H1 (cell line): ENCODE data around the gene HS2ST1. TPM values are rescaled to one million over a fixed set of nuclear protein-coding genes. Genes with fewer than 3 reads are reported as not detected.

ENCODE experiments used
- EGR1 ChIP-seq: IDR thresholded peaks from 2 replicates; pipeline ENCODE4 v1.6.1; 2011; ENCODE audit warnings: low read depth, low read length, borderline replicate concordance
- EZH2 ChIP-seq: fragments of 200-600 bp; sonication (generic); IDR thresholded peaks from 2 replicates; pipeline ENCODE4 v1.7.1; 2012; ENCODE audit warnings: low read depth, mild to moderate bottlenecking, moderate library complexity, low read length, inconsistent platforms; ENCODE audit not compliant: severe bottlenecking
- FOSL1 ChIP-seq: IDR thresholded peaks from 2 replicates; pipeline ENCODE4 v1.6.1; 2011; ENCODE audit warnings: mild to moderate bottlenecking, low read depth, low read length, moderate library complexity; ENCODE audit not compliant: insufficient read depth
- POLR2A ChIP-seq, 2 experiments: IDR thresholded peaks; 1 replicate in 1 of 2; 2 replicates in 1 of 2; pipeline ENCODE4 v1.6.1; 2011; ENCODE audit warnings: low read depth in 2 of 2, low read length in 2 of 2, mild to moderate bottlenecking in 2 of 2; ENCODE audit errors: control extremely low read depth in 1 of 2
- POLR2AphosphoS5 ChIP-seq: IDR thresholded peaks from 2 replicates; pipeline ENCODE4 v1.6.1; 2011; ENCODE audit warnings: low read depth, low read length
- RXRA ChIP-seq: IDR thresholded peaks from 2 replicates; pipeline ENCODE4 v1.6.1; 2011; ENCODE audit warnings: low read depth, mild to moderate bottlenecking, low read length, moderate library complexity; ENCODE audit not compliant: insufficient read depth
- TEAD4 ChIP-seq: IDR thresholded peaks from 2 replicates; pipeline ENCODE4 v1.6.1; 2012; ENCODE audit warnings: low read depth, low read length, inconsistent platforms, mixed read lengths
- polyA plus RNA-seq, 7 experiments: library from polyadenylated mRNA; depleted of rRNA in 3 of 7; stranded (reverse) in 5 of 7; unstranded in 2 of 7; fragments of >200 nt in 5 of 7; fragments of 200-250 nt in 2 of 7; gene quantifications; 1 replicate in 5 of 7; 2 replicates in 1 of 7; 4 replicates in 1 of 7; pipeline versions ENCODE4 v1.2.1 to v1.2.3, GENCODE V29; 2011 to 2013; ENCODE audit warnings: missing spikeins in 2 of 7, mixed read lengths in 2 of 7
- total RNA-seq: library from RNA; stranded (reverse); fragmentation: NEBNext Ultra II Directional; extraction: Animal tissue kit (Norgen Biotek cat#: 25700); gene quantifications from 2 replicates; pipeline ENCODE4 v1.2.1, GENCODE V29; 2021
- TF ChIP-seq, protein P1 (sequence below): fragments of 300-600 bp; sonication (generic); IDR thresholded peaks from 2 replicates; pipeline ENCODE4 v1.7.1; 2012; ENCODE audit warnings: low read length, moderate library complexity, mild to moderate bottlenecking, inconsistent platforms; ENCODE audit not compliant: insufficient replicate concordance

The HS2ST1 gene
- total and polyA plus RNA-seq, 2 of the 8 experiments (the other 6 are each of a cell fraction or from before 2014, with no cell fraction given): 5.2 to 28.3 TPM

DNA sequence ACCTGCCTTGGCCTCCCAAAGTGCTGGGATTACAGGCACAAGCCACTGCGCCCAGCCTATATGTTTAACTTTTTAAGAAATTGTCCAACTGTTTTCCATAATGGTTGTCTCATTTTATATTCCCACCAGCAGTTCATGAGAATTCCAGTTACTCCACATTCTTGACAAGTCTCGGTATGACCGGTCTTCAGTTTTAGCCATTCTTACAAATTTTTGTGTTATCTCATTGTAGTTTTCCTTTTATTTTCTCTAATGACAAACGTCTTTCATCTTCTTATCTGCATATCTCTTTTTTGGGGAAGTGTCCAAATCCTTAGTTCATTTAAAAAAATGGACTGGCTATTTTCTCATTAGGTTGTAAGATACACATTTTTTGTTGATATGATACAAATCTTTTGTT lies 132.5 kb downstream of the HS2ST1 start (continued):
- TF ChIP-seq, protein P1, sequence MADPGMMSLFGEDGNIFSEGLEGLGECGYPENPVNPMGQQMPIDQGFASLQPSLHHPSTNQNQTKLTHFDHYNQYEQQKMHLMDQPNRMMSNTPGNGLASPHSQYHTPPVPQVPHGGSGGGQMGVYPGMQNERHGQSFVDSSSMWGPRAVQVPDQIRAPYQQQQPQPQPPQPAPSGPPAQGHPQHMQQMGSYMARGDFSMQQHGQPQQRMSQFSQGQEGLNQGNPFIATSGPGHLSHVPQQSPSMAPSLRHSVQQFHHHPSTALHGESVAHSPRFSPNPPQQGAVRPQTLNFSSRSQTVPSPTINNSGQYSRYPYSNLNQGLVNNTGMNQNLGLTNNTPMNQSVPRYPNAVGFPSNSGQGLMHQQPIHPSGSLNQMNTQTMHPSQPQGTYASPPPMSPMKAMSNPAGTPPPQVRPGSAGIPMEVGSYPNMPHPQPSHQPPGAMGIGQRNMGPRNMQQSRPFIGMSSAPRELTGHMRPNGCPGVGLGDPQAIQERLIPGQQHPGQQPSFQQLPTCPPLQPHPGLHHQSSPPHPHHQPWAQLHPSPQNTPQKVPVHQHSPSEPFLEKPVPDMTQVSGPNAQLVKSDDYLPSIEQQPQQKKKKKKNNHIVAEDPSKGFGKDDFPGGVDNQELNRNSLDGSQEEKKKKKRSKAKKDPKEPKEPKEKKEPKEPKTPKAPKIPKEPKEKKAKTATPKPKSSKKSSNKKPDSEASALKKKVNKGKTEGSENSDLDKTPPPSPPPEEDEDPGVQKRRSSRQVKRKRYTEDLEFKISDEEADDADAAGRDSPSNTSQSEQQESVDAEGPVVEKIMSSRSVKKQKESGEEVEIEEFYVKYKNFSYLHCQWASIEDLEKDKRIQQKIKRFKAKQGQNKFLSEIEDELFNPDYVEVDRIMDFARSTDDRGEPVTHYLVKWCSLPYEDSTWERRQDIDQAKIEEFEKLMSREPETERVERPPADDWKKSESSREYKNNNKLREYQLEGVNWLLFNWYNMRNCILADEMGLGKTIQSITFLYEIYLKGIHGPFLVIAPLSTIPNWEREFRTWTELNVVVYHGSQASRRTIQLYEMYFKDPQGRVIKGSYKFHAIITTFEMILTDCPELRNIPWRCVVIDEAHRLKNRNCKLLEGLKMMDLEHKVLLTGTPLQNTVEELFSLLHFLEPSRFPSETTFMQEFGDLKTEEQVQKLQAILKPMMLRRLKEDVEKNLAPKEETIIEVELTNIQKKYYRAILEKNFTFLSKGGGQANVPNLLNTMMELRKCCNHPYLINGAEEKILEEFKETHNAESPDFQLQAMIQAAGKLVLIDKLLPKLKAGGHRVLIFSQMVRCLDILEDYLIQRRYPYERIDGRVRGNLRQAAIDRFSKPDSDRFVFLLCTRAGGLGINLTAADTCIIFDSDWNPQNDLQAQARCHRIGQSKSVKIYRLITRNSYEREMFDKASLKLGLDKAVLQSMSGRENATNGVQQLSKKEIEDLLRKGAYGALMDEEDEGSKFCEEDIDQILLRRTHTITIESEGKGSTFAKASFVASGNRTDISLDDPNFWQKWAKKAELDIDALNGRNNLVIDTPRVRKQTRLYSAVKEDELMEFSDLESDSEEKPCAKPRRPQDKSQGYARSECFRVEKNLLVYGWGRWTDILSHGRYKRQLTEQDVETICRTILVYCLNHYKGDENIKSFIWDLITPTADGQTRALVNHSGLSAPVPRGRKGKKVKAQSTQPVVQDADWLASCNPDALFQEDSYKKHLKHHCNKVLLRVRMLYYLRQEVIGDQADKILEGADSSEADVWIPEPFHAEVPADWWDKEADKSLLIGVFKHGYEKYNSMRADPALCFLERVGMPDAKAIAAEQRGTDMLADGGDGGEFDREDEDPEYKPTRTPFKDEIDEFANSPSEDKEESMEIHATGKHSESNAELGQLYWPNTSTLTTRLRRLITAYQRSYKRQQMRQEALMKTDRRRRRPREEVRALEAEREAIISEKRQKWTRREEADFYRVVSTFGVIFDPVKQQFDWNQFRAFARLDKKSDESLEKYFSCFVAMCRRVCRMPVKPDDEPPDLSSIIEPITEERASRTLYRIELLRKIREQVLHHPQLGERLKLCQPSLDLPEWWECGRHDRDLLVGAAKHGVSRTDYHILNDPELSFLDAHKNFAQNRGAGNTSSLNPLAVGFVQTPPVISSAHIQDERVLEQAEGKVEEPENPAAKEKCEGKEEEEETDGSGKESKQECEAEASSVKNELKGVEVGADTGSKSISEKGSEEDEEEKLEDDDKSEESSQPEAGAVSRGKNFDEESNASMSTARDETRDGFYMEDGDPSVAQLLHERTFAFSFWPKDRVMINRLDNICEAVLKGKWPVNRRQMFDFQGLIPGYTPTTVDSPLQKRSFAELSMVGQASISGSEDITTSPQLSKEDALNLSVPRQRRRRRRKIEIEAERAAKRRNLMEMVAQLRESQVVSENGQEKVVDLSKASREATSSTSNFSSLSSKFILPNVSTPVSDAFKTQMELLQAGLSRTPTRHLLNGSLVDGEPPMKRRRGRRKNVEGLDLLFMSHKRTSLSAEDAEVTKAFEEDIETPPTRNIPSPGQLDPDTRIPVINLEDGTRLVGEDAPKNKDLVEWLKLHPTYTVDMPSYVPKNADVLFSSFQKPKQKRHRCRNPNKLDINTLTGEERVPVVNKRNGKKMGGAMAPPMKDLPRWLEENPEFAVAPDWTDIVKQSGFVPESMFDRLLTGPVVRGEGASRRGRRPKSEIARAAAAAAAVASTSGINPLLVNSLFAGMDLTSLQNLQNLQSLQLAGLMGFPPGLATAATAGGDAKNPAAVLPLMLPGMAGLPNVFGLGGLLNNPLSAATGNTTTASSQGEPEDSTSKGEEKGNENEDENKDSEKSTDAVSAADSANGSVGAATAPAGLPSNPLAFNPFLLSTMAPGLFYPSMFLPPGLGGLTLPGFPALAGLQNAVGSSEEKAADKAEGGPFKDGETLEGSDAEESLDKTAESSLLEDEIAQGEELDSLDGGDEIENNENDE: no peak
- TF ChIP-seq FOSL1 (no peak), EZH2 (no peak), POLR2AphosphoS5 (no peak), POLR2A (IDR thresholded peaks at IDR 0.05; ENCODE audit: control extremely low read depth in 1 of 2, low read depth in 2 of 2, low read length in 2 of 2) (no peak), EGR1 (no peak), TEAD4 (no peak), RXRA (no peak)
- TF ChIP-seq, all 59 proteins: peak for 0
